Measurements from ENCODE around the gene CLK4.

The CLK4 gene

GRCh38 chr5:178585421-178585820 is 41.4 kb downstream of the CLK4 start:
- DNase-seq, result peak; percentile 70

- no peak for DNase-seq
These were observed 43.6 kb downstream of the CLK4 start for GRCh38 chr5:178583279-178583678.

- DNase-seq, result no peak
These were observed 44.6 kb downstream of the CLK4 start for GRCh38 chr5:178582291-178582690.

GRCh38 chr5:178581621-178582020 is 45.2 kb downstream of the CLK4 start:
- no peak for DNase-seq

GRCh38 chr5:178580271-178580955 is 46.4 kb downstream of the CLK4 start:
- DNase-seq, result no peak

GRCh38 chr5:178577944-178578343 is 48.9 kb downstream of the CLK4 start:
- DNase-seq, result no peak

- DNase-seq, result no peak
These were observed 49.4 kb downstream of the CLK4 start for GRCh38 chr5:178577376-178577839.

GRCh38 chr5:178576591-178577351 is 50.1 kb downstream of the CLK4 start:
- DNase-seq, result no peak

GRCh38 chr5:178573216-178573615 is 53.6 kb downstream of the CLK4 start:
- no peak for DNase-seq

GRCh38 chr5:178572617-178573016 is 54.2 kb downstream of the CLK4 start:
- DNase-seq, result no peak

- DNase-seq, result no peak
These were observed 57.4 kb downstream of the CLK4 start for GRCh38 chr5:178569485-178569884.

- no peak for DNase-seq
These were observed 61.9 kb downstream of the CLK4 start for GRCh38 chr5:178564811-178565550.

GRCh38 chr5:178564397-178564796 is 62.5 kb downstream of the CLK4 start:
- DNase-seq, result no peak

GRCh38 chr5:178563621-178564020 is 63.2 kb downstream of the CLK4 start:
- DNase-seq, result no peak

- no peak for DNase-seq
These were observed 65.0 kb downstream of the CLK4 start for GRCh38 chr5:178561746-178562264.

- no peak for DNase-seq
These were observed 65.9 kb downstream of the CLK4 start for GRCh38 chr5:178560911-178561310.

GRCh38 chr5:178557416-178557815 is 69.4 kb downstream of the CLK4 start:
- no peak for DNase-seq

- no peak for DNase-seq
These were observed 71.1 kb downstream of the CLK4 start for GRCh38 chr5:178555771-178556211.

- no peak for DNase-seq
These were observed 71.8 kb downstream of the CLK4 start for GRCh38 chr5:178555005-178555404.

- no peak for DNase-seq
These were observed 72.5 kb downstream of the CLK4 start for GRCh38 chr5:178554311-178554710.

GRCh38 chr5:178553517-178553916 is 73.3 kb downstream of the CLK4 start:
- DNase-seq, result no peak

Data from stimulated activated CD8-positive, alpha-beta memory T cell treated with anti-CD3 and anti-CD28 coated beads, Interleukin-4, amount 100 ng/mL, for 48 hours (primary cell).